ENCODE data around the gene IL17F. TPM values are rescaled to one million over a fixed set of nuclear protein-coding genes. Genes with fewer than 3 reads are reported as not detected.
A peak's percentile ranks its signal among the peaks of the same experiment; 100 is the strongest.

IL17F gene
- total RNA-seq (2012; rRNA removed), result not detected in 2 replicates

GRCh38 chr6:52244400-52244799 lies at the start of gene IL17F:
Gene IL17F (minus strand): TSS chr6:52244500. CDS start chr6:52244429, 71 bp downstream.
- no peaks in the 10 kb centered on the region for H3K9me3 ChIP-seq (replicated peaks; ENCODE audit: low read length)
- peaks cover 55% of the 10 kb centered on the region for H3K27me3 ChIP-seq (ENCODE audit: control insufficient read depth, insufficient read depth, low read length)
- no peak within 1 kb of the TSS for H3K4me2 ChIP-seq (ENCODE audit: low read length)
- no peaks in the 10 kb centered on the region for H3K4me1 ChIP-seq (ENCODE audit: control insufficient read depth, insufficient read depth, low read length)
- H3K9ac ChIP-seq (ENCODE audit: low read depth, low read length), result no peak within 1 kb of the TSS
- H3K4me3 ChIP-seq (ENCODE audit: low read length), result no peak within 1 kb of the TSS
- no peaks in the 10 kb centered on the region for H3K36me3 ChIP-seq (ENCODE audit: insufficient read depth, low read length)

GRCh38 chr6:52293067-52293466 lies 48.8 kb upstream of the IL17F start:
- H3K36me3 ChIP-seq (ENCODE audit: insufficient read depth, low read length), result no peaks in the 10 kb centered on the region
- no peak overlapping the region for H3K4me3 ChIP-seq (ENCODE audit: low read length)
- H3K9me3 ChIP-seq (replicated peaks; ENCODE audit: low read length), result no peaks in the 10 kb centered on the region
- no peaks in the 10 kb centered on the region for H3K4me1 ChIP-seq (ENCODE audit: control insufficient read depth, insufficient read depth, low read length)
- H3K27me3 ChIP-seq (ENCODE audit: control insufficient read depth, insufficient read depth, low read length), result peaks cover 6% of the 10 kb centered on the region
- H3K9ac ChIP-seq (ENCODE audit: low read depth, low read length), result no peak overlapping the region
- H3K4me2 ChIP-seq (ENCODE audit: low read length), result no peak overlapping the region

GRCh38 chr6:52288841-52289240 lies 44.5 kb upstream of the IL17F start:
- Histone ChIP-seq H3K9me3 (replicated peaks; ENCODE audit: low read length) (no peaks in the 10 kb centered on the region), H3K4me1 (ENCODE audit: control insufficient read depth, insufficient read depth, low read length) (peaks cover 4% of the 10 kb centered on the region), H3K27me3 (ENCODE audit: control insufficient read depth, insufficient read depth, low read length) (peaks cover 6% of the 10 kb centered on the region), H3K36me3 (ENCODE audit: insufficient read depth, low read length) (no peaks in the 10 kb centered on the region), H3K4me2 (ENCODE audit: low read length) (no peak overlapping the region), H3K4me3 (ENCODE audit: low read length) (no peak overlapping the region), H3K9ac (ENCODE audit: low read depth, low read length) (no peak overlapping the region)

- Histone ChIP-seq H3K4me1 (ENCODE audit: control insufficient read depth, insufficient read depth, low read length) (peaks cover 8% of the 10 kb centered on the region), H3K4me2 (ENCODE audit: low read length) (no peak overlapping the region), H3K27me3 (ENCODE audit: control insufficient read depth, insufficient read depth, low read length) (peaks cover 6% of the 10 kb centered on the region), H3K9me3 (replicated peaks; ENCODE audit: low read length) (no peaks in the 10 kb centered on the region), H3K4me3 (ENCODE audit: low read length) (no peak overlapping the region), H3K36me3 (ENCODE audit: insufficient read depth, low read length) (no peaks in the 10 kb centered on the region), H3K9ac (ENCODE audit: low read depth, low read length) (no peak overlapping the region)
These were observed 43.9 kb upstream of the IL17F start for GRCh38 chr6:52288216-52288615.

- peaks cover 8% of the 10 kb centered on the region for H3K36me3 ChIP-seq (ENCODE audit: insufficient read depth, low read length)
- no peaks in the 10 kb centered on the region for H3K27me3 ChIP-seq (ENCODE audit: control insufficient read depth, insufficient read depth, low read length)
- no peak overlapping the region for H3K9ac ChIP-seq (ENCODE audit: low read depth, low read length)
- no peak overlapping the region for H3K4me2 ChIP-seq (ENCODE audit: low read length)
- peaks cover 9% of the 10 kb centered on the region for H3K4me1 ChIP-seq (ENCODE audit: control insufficient read depth, insufficient read depth, low read length)
- no peaks in the 10 kb centered on the region for H3K9me3 ChIP-seq (replicated peaks; ENCODE audit: low read length)
- H3K4me3 ChIP-seq (ENCODE audit: low read length), result no peak overlapping the region
These were observed 42.6 kb upstream of the IL17F start for GRCh38 chr6:52286798-52287432.

GRCh38 chr6:52285177-52286068 lies 41.1 kb upstream of the IL17F start:
- peak overlapping the region; percentile 65 for H3K9ac ChIP-seq (ENCODE audit: low read depth, low read length)
- no peaks in the 10 kb centered on the region for H3K9me3 ChIP-seq (replicated peaks; ENCODE audit: low read length)

GRCh38 chr6:52284460-52285176 lies 40.3 kb upstream of the IL17F start, which contains the start of gene MCM3:
Gene MCM3 (minus strand): TSS chr6:52284742. CDS start chr6:52284674, 68 bp downstream.
- H3K4me2 ChIP-seq (ENCODE audit: low read length), result peak within 1 kb of the TSS; percentile 95
- H3K9me3 ChIP-seq (replicated peaks; ENCODE audit: low read length), result no peaks in the 10 kb centered on the region
- peak within 1 kb of the TSS; percentile 87 for H3K4me3 ChIP-seq (ENCODE audit: low read length)
- peaks cover 9% of the 10 kb centered on the region for H3K4me1 ChIP-seq (ENCODE audit: control insufficient read depth, insufficient read depth, low read length)
- H3K27me3 ChIP-seq (ENCODE audit: control insufficient read depth, insufficient read depth, low read length), result no peaks in the 10 kb centered on the region
- peaks cover 24% of the 10 kb centered on the region for H3K36me3 ChIP-seq (ENCODE audit: insufficient read depth, low read length)
- peak within 1 kb of the TSS; percentile 88 for H3K9ac ChIP-seq (ENCODE audit: low read depth, low read length)

More at GRCh38 chr6:52285177-52286068, 41.1 kb upstream of the IL17F start:
- Histone ChIP-seq H3K4me2 (ENCODE audit: low read length) (peak overlapping the region; percentile 91), H3K27me3 (ENCODE audit: control insufficient read depth, insufficient read depth, low read length) (no peaks in the 10 kb centered on the region), H3K4me1 (ENCODE audit: control insufficient read depth, insufficient read depth, low read length) (peaks cover 9% of the 10 kb centered on the region), H3K4me3 (ENCODE audit: low read length) (peak overlapping the region; percentile 73), H3K36me3 (ENCODE audit: insufficient read depth, low read length) (peaks cover 16% of the 10 kb centered on the region)

- Histone ChIP-seq H3K9me3 (replicated peaks; ENCODE audit: low read length) (no peaks in the 10 kb centered on the region), H3K4me3 (ENCODE audit: low read length) (peak overlapping the region; percentile 87), H3K4me1 (ENCODE audit: control insufficient read depth, insufficient read depth, low read length) (peaks cover 9% of the 10 kb centered on the region), H3K9ac (ENCODE audit: low read depth, low read length) (peak overlapping the region; percentile 88), H3K27me3 (ENCODE audit: control insufficient read depth, insufficient read depth, low read length) (no peaks in the 10 kb centered on the region), H3K36me3 (ENCODE audit: insufficient read depth, low read length) (peaks cover 29% of the 10 kb centered on the region), H3K4me2 (ENCODE audit: low read length) (peak overlapping the region; percentile 95)
These were observed 39.8 kb upstream of the IL17F start for GRCh38 chr6:52284131-52284459.

- Histone ChIP-seq H3K36me3 (ENCODE audit: insufficient read depth, low read length) (peaks cover 37% of the 10 kb centered on the region), H3K4me1 (ENCODE audit: control insufficient read depth, insufficient read depth, low read length) (peaks cover 9% of the 10 kb centered on the region), H3K27me3 (ENCODE audit: control insufficient read depth, insufficient read depth, low read length) (no peaks in the 10 kb centered on the region), H3K9me3 (replicated peaks; ENCODE audit: low read length) (no peaks in the 10 kb centered on the region), H3K4me2 (ENCODE audit: low read length) (peak overlapping the region; percentile 95), H3K9ac (ENCODE audit: low read depth, low read length) (peak overlapping the region; percentile 88), H3K4me3 (ENCODE audit: low read length) (peak overlapping the region; percentile 87)
These were observed 38.8 kb upstream of the IL17F start for GRCh38 chr6:52283111-52283510.

GRCh38 chr6:52276130-52276529 lies 31.8 kb upstream of the IL17F start:
- no peak overlapping the region for H3K4me3 ChIP-seq (ENCODE audit: low read length)
- H3K9me3 ChIP-seq (replicated peaks; ENCODE audit: low read length), result no peaks in the 10 kb centered on the region
- no peaks in the 10 kb centered on the region for H3K27me3 ChIP-seq (ENCODE audit: control insufficient read depth, insufficient read depth, low read length)
- no peak overlapping the region for H3K4me2 ChIP-seq (ENCODE audit: low read length)
- peaks cover 60% of the 10 kb centered on the region for H3K36me3 ChIP-seq (ENCODE audit: insufficient read depth, low read length)
- H3K4me1 ChIP-seq (ENCODE audit: control insufficient read depth, insufficient read depth, low read length), result no peaks in the 10 kb centered on the region
- no peak overlapping the region for H3K9ac ChIP-seq (ENCODE audit: low read depth, low read length)

GRCh38 chr6:52271852-52272460 lies 27.7 kb upstream of the IL17F start:
- no peaks in the 10 kb centered on the region for H3K9me3 ChIP-seq (replicated peaks; ENCODE audit: low read length)
- H3K27me3 ChIP-seq (ENCODE audit: control insufficient read depth, insufficient read depth, low read length), result no peaks in the 10 kb centered on the region
- H3K36me3 ChIP-seq (ENCODE audit: insufficient read depth, low read length), result peaks cover 54% of the 10 kb centered on the region
- no peak overlapping the region for H3K4me3 ChIP-seq (ENCODE audit: low read length)
- no peaks in the 10 kb centered on the region for H3K4me1 ChIP-seq (ENCODE audit: control insufficient read depth, insufficient read depth, low read length)
- no peak overlapping the region for H3K4me2 ChIP-seq (ENCODE audit: low read length)
- no peak overlapping the region for H3K9ac ChIP-seq (ENCODE audit: low read depth, low read length)
